Motor neuron (in vitro differentiated cells): Measurements from ENCODE around the gene CCL23. TPM values are rescaled to one million over a fixed set of nuclear protein-coding genes. Genes with fewer than 3 reads are reported as not detected.
"Not testable (repeated sequence)": the region's sequence is repeated elsewhere in the genome, so short reads cannot be mapped to it uniquely, and the experiment has no call there.

Source experiments
- ATAC-seq, 8 experiments: fragments of 200-7000 bp; cut with Tn5 transposase; replicated peaks in 6 of 8; 2 replicates each; pipeline ENCODE4 v1.8.0; 2021; ENCODE audit warnings: mild to moderate bottlenecking in 8 of 8, moderate library complexity in 8 of 8
- H3K27ac ChIP-seq, 2 donors: fragments of 250-450 bp; sonication (Bioruptor Pico); 2 replicates each; pipeline ENCODE4 v1.9.0; 2021; ENCODE audit warnings: antibody characterized with exemption in 2 of 2, mild to moderate bottlenecking in 2 of 2, moderate library complexity in 1 of 2
- H3K4me1 ChIP-seq, 2 donors: fragments of 250-450 bp; sonication (Bioruptor Pico); replicated peaks in 1 of 2; 2 replicates each; pipeline ENCODE4 v1.6.1; 2021; ENCODE audit warnings: antibody characterized with exemption in 2 of 2, mild to moderate bottlenecking in 2 of 2, moderate library complexity in 1 of 2
- H3K4me3 ChIP-seq, 5 donors: fragments of 250-450 bp; sonication (Bioruptor Pico); 2 replicates each; pipeline ENCODE4 v1.9.0; 2021; ENCODE audit warnings: antibody characterized with exemption in 5 of 5, mild to moderate bottlenecking in 5 of 5, moderate library complexity in 4 of 5
- WGBS, 10 experiments: fragments of 450-650 bp; shearing (Covaris generic); methylation state at CpG; one replicate each; pipeline ENCODE4 v1.0.0; 2022; 5-methylcytosine and 5-hydroxymethylcytosine counted together
- in situ Hi-C, 9 experiments: fragments of 400-800 bp; cut with MboI; loops; one replicate each; pipeline ENCODE4 v1.15.0; 2021; ENCODE audit warnings: low sequenced_read_pairs in 9 of 9, low pct_unique_long_range_greater_than_20kb in 2 of 9; ENCODE audit not compliant: unreplicated experiment in 9 of 9
- total RNA-seq, 8 experiments: library from RNA; unstranded; fragments of 300-600 nt; gene quantifications; 2 replicates each; pipeline versions ENCODE4 v1.2.3 to v1.2.4, GENCODE V29; 2022

The CCL23 gene
- total RNA-seq, 8 experiments from 2014 or later: not detected

DNA sequence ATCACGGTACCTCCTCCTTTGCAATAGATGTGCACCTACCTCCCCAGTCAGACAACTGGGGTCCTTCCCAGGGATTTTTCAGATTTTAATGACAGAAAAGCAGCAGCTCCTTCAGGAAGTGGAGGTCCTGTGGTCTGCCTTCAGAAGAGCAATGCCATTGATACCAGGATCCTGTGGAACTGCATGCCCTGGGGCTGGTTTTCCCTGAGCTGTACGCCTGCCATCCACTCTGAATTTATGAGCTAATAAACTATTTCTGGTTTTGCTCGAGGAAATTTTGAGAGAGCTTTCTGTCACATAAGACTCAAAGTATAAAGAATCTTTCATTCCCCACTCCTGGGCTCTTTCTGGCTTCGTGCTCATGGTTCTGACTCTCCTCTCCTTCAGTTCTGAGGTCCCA is 10.0 kb upstream of the CCL23 start:
- Histone ChIP-seq H3K4me3 (no peak overlapping the region), H3K4me1 (peaks cover 0 to 11% of the 10 kb centered on the region in 2 donors), H3K27ac (no peak overlapping the region)
- 0 to 69% (median 43%) methylated on average over 1 to 4 of the region's 4 CpGs; no CpG with 5 or more reads in 1 of the 10 experiments for WGBS, 10 experiments
- peak in 1 of 8 experiments; percentile 52 for ATAC-seq
- in situ Hi-C loops: no loop called here

DNA sequence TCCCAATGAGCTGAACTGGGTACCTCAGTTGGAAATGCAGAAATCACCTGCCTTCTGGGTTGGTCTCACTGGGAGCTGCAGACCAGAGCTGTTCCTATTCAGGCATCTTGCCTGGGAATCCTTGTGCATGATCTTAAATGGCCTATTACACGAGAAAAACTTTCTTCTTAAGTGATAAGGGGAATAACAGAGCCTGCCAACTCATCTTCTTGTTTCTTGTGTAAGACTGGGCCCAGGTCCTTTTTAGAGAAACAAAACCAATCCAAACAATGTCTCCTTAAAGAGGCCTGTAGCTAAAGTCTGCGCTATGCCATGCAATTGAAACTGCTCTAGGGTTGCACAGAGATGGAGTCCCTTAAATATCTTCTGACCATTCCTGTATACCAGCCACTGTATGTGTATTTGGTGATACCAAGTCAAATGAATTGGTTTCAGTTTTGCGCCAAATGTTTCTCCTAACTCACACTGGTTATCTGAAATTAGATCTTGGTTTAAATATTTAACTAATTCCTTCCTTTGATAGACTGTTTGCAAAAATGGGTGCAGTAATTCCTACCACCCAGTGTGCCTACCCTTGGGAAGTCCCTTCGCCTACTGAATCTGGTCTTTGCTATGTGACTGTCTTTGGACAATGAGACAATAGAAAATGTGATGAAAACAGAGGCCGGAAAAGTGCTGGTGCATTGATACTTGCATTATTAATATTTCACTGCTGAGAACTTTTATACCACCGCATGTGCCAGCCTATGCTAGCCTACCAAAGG is 6.5 kb upstream of the CCL23 start:
- no peak overlapping the region for H3K27ac ChIP-seq
- no peaks in the 10 kb centered on the region for H3K4me1 ChIP-seq
- H3K4me3 ChIP-seq: no peak overlapping the region
- WGBS, 10 experiments: 39 to 100% (median 81%) methylated on average over 1 to 6 of the region's 6 CpGs
- in situ Hi-C loops: no loop called here
- no peak for ATAC-seq

DNA sequence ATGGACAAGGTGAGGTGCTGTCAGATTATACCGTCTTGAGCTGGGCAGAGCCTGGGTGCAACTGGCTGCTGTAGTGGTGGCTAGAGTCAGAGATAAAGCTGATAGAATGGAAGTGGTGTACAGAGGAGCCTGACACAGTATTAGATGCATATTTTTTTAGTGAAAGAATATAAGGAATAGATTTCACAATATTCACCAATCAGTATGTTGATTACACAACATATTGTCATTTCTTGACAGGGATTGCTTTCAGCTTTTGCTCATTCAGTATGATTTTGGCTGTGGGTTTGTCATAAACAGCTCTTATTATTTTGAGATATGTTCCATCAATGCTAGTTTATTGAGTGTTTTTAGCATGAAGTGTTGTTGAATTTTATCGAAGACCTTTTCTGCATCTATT is 1.7 kb upstream of the CCL23 start:
- WGBS, 10 experiments: 0 to 100% (median 82%) methylated on average over 1 to 2 of the region's 2 CpGs; no CpG with 5 or more reads in 1 of the 10 experiments
- no peak overlapping the region for H3K27ac ChIP-seq
- H3K4me3 ChIP-seq: no peak overlapping the region
- in situ Hi-C loops: no loop called here
- no peak for ATAC-seq
- H3K4me1 ChIP-seq: no peaks in the 10 kb centered on the region

DNA sequence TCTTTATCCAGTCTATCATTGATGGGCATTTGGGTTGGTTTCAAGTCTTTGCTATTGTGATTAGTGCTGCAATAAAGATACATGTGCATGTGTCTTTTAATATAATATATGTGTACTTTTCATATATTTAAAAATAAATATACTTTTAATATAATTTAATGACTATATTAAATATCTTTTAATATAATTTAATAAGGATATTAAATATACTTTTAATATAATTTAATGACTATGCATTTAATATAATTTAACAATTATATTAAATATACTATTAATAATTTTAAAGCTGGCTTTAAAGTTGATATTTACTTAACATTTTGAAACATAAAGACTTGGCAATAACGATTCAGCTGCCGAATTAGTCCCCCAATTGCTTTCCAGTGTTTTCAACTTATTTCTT is 1.2 kb downstream of the CCL23 start:
- 7 to 100% (median 79%) methylated on average over 2 of the region's 2 CpGs; no CpG with 5 or more reads in 1 of the 10 experiments for WGBS, 10 experiments
- in situ Hi-C loops: no loop called here

DNA sequence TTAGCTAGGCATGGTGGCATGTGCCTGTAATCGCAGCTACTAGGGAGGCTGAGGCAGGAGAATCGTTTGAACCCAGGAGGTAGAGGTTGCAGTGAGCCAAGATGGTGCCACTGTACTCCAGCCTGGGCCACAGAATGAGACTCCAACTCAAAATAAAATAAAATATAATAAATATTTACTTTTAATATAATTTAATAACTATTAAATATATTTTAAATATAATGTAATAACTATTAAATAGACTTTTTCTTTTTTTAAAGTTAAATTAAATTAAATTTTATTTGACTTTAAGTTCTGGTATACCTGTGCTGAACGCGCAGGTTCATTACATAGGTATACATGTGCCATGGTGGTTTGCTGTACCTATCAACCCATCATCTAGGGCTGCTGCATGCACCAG is 1.9 kb downstream of the CCL23 start:
- WGBS, 10 experiments: 31 to 100% (median 81%) methylated on average over 2 to 4 of the region's 4 CpGs

More for the DNA sequence above, 1.2 kb downstream of the CCL23 start:
- Histone ChIP-seq H3K4me1 (no peaks in the 10 kb centered on the region), H3K4me3 (no peak overlapping the region), H3K27ac (no peak overlapping the region)
- no peak for ATAC-seq

DNA sequence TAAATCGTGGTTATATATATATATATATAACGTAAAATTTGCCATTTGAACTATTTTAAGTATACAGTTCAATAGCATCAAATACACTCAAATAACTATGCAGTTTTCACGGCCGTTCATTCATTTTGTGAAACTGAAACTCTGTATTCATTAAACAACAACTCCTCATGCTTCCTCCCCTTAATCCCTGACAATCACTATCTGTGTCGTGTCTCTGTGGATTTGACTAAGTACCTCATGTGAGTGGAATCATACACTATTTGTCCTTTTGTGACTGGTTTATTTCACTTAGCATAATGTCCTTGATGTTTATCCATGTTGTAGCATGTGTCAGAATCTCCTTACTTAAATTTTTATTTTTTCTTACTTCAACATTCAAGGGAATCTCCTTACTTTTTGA is 2.8 kb downstream of the CCL23 start:
- Histone ChIP-seq H3K4me1 (no peaks in the 10 kb centered on the region), H3K4me3 (no peak overlapping the region), H3K27ac (no peak overlapping the region)
- WGBS, 10 experiments: 19 to 82% (median 61%) methylated on average over 1 to 5 of the region's 5 CpGs
- ATAC-seq: no peak
- in situ Hi-C loops: no loop called here

More for the DNA sequence above, 1.9 kb downstream of the CCL23 start:
- H3K27ac ChIP-seq, H3K4me3 ChIP-seq, ATAC-seq, in situ Hi-C loops, H3K4me1 ChIP-seq: not testable (repeated sequence)

DNA sequence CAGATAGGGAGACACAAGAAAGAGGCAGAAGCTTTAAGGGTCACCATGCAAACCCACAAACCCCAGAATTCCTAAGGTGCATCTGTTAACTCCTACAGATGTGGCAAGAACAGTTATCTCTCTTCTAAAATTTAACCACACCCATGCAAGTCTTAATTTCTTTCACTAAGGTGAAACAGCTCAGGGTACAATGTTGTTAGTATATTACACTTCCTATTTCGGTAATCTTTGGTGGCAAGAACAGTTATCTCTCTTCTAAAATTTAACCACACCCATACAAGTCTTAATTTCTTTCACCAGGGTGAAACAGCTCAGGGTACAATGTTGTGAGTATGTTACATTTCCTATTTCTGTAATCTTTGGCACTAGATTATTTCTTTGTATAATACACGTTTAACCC is 6.6 kb downstream of the CCL23 start:
- Histone ChIP-seq H3K27ac (no peak overlapping the region), H3K4me3 (no peak overlapping the region), H3K4me1 (no peaks in the 10 kb centered on the region)
- WGBS, 10 experiments: 0 to 90% (median 38%) methylated on average over 1 to 2 of the region's 2 CpGs; no CpG with 5 or more reads in 1 of the 10 experiments
- ATAC-seq: no peak
- in situ Hi-C loops: no loop called here

DNA sequence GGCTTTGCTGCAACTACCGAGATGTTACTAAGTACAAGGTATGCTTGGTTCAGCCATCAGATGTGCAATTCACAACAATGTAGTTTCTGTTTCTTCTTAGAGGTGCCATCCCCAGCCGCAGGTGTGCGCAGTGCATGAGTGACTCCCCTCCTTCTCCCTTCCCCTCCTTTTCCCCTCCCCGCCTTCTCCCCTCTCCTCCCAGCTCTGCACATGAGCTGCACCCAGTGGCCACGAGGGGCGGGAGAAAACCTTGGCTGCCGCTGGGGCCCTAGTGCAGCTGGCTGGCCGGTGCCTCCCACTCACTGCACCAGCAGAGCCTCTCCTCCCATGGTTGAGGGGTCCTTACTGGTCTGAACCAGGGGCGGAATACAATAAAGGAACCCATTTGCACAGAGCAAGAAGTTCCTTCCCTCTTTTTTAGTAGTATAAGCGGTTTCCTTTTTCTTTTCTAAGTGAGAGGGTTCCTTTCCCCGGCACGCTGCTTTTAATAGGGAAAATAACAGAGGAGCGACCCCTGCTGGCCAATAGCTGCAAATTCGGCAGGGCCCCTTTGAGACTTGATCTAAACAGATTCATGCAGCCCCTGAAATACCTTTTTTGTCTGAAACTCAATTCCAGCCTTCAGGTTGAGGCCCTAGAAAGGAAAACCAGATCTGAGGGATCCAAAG is 8.6 kb downstream of the CCL23 start:
- no peak for ATAC-seq
- in situ Hi-C loops: no loop called here
- Histone ChIP-seq H3K4me1 (no peaks in the 10 kb centered on the region), H3K4me3 (no peak overlapping the region), H3K27ac (no peak overlapping the region)
- WGBS, 10 experiments: 4 to 93% (median 67%) methylated on average over 3 to 7 of the region's 14 CpGs; no CpG with 5 or more reads in 4 of the 10 experiments

DNA sequence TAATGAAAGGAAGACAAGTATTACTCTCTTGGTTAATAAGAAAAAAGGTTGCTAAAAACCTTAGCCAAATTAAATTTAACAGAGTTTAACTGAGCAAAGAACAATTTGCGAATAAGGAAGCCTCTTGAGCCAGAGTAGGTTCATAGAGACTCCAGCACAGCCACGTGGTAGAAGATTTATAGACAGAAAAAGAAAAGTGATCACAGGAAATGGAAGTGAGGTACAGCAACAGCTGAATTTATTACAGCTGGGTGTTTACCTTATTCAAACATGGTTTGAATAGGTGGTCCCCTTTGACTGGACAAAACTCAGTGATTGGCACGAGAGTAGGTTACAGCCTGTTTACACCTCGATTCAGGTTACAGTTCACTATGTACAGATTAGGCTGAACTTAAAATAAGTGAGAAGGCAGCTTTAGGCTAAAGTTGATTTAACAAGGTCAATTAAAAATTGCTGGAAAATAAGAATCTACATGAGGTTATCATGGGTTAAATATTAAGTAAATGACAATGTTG is 13.1 kb downstream of the CCL23 start:
- Histone ChIP-seq H3K4me3 (no peak overlapping the region), H3K27ac (no peak overlapping the region), H3K4me1 (no peaks in the 10 kb centered on the region)
- ATAC-seq: no peak
- in situ Hi-C loops: no loop called here
- 0 to 100% (median 71%) methylated on average over 1 to 4 of the region's 4 CpGs; no CpG with 5 or more reads in 2 of the 10 experiments for WGBS, 10 experiments

DNA sequence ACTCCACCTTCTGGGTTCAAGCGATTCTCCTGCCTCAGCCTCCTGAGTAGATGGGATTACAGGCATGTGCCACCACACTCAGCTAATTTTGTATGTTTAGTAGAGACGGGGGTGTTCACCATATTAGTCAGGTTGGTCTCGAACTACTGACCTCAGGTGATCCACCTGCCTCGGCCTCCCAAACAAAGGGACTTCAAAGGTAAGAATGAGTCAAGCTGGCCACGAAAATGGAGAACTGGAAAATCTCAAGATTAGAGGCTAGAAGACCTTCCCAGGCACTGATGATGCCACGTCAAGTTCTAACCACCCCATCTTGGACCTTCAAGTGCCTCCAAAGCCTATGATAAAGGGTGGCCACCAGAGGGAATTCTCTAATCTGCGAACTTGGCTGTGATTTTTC is 15.1 kb downstream of the CCL23 start:
- ATAC-seq: no peak
- Histone ChIP-seq H3K27ac (no peak overlapping the region), H3K4me1 (no peaks in the 10 kb centered on the region), H3K4me3 (no peak overlapping the region)
- 25 to 73% (median 49%) methylated on average over 2 to 5 of the region's 7 CpGs; no CpG with 5 or more reads in 4 of the 10 experiments for WGBS, 10 experiments
- in situ Hi-C loops: no loop called here

DNA sequence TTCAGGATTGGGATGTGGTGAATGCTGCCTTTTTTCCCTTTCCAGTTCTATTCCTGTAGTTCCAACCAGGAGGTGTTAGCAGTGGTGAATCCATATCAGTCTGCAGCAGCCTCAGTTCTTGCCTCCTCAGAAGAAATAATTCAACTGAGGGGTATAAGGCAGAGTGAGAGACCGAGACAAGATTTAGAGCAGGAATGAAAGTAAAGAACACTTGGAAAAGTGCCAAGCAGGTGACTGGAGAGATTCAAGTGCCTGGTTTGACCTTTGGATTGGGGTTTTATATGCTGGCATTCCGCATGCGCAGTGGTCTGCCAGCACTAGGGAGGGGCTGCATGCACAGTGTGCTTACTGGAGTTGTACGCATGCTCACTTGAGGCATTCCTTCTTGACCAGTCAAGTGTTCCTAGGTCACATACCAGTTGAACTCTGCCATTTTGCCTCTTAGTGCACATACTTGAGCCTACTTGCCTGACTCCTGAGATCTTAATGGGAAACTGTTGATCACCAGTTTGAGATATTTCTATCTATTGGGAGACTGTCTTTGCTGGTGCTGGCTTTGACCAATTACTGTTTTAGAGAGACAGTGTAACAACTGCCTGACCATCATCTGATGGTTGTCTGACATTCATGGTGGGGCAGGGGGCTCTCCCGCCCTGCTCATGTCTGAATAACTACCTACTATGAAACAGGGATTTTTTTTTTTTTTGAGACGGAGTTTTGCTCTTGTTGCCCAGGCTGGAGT is 15.7 kb downstream of the CCL23 start:
- no peak for ATAC-seq
- Histone ChIP-seq H3K4me3 (no peak overlapping the region), H3K4me1 (no peaks in the 10 kb centered on the region), H3K27ac (no peak overlapping the region)
- in situ Hi-C loops: no loop called here
- 14 to 100% (median 70%) methylated on average over 1 to 5 of the region's 6 CpGs; no CpG with 5 or more reads in 2 of the 10 experiments for WGBS, 10 experiments

DNA sequence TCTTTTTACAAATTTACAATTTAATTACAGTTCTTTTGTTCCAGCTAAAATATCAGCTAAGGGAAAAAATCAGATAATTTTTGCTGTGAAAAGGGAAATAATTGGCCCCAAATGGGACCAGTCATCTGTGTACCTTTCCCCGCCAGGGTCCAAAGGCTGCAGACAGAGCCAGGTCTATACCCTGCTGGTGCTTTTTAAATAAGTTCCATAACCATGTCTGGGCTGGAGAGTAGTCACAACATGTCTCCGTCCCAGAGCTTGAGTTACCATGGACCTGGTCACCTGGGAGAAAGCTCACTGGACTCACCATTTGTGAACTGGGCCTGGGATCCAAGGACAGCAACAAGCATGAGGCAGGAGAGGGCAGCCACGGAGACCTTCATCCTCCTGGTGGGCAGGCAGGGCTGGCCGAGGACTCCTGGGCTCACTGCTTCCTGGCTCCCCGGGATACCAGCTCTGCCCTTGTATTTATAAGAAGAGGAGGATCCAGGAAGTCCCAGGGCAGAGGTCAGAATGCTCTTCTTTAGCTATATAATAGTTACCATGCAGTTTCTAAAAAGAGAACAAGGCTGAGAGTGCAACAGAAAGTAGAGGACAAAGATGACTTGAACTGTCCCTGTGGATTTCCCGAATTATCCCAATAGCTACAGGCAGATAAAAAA is 16.5 kb downstream of the CCL23 start, which contains the start of gene CCL15:
Gene CCL15 (minus strand): TSS at position 444 of the 662 bp plus-strand sequence. CDS start 61 bp downstream, at position 383.
- peak in 1 of 8 experiments; percentile 97 for ATAC-seq
- H3K4me3 ChIP-seq: no peak within 1 kb of the TSS
- WGBS, 10 experiments: 0 to 100% (median 58%) methylated on average over 1 to 5 of the region's 6 CpGs
- no peaks in the 10 kb centered on the region for H3K4me1 ChIP-seq
- in situ Hi-C loops: no loop called here
- H3K27ac ChIP-seq: no peak within 1 kb of the TSS
